NCI-H748 (cell line): ENCODE measurements around the gene USF1.
"Not testable (repeated sequence)": the region's sequence is repeated elsewhere in the genome, so short reads cannot be mapped to it uniquely, and the experiment has no call there.

Experiments
- DNase-seq: peaks from one replicate; lab custom pipeline; 2025; ENCODE audit not compliant: unreplicated experiment; lab: John Stamatoyannopoulos, UW

USF1 gene

GRCh38 chr1:160992036-160992435 lies 53.7 kb downstream of the USF1 start:
- not testable (repeated sequence) for DNase-seq
